C4-2B (cell line): Measurements from ENCODE around the gene ZNF609.

Experiments
- ZFX ChIP-seq: fragments of 450-650 bp; IDR thresholded peaks from 2 replicates; pipeline ENCODE4 v1.6.1; 2017
- TF ChIP-seq, protein P1 (sequence below): fragments of 450-650 bp; conservative IDR thresholded peaks from 2 replicates; pipeline ENCODE4 v1.5.1; 2017; ENCODE audit warnings: mild to moderate bottlenecking

DNA sequence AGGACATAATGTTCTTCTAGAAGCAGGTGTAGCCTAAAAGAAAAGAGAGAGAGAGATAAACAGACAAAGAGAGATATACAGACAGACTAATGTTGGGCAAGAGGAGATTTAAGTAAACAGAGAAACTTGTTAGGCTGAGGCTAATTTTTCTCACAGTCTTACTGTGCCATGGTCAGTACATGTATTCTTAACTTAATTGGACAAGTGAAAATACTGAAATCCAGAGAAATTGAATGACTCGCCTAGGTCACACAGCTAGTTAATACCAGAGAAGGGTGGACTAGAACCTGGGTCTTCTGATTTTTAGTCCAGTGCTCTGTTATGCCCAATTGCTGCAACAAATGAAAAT is 6.7 kb upstream of the ZNF609 start:
- TF ChIP-seq, protein P1, sequence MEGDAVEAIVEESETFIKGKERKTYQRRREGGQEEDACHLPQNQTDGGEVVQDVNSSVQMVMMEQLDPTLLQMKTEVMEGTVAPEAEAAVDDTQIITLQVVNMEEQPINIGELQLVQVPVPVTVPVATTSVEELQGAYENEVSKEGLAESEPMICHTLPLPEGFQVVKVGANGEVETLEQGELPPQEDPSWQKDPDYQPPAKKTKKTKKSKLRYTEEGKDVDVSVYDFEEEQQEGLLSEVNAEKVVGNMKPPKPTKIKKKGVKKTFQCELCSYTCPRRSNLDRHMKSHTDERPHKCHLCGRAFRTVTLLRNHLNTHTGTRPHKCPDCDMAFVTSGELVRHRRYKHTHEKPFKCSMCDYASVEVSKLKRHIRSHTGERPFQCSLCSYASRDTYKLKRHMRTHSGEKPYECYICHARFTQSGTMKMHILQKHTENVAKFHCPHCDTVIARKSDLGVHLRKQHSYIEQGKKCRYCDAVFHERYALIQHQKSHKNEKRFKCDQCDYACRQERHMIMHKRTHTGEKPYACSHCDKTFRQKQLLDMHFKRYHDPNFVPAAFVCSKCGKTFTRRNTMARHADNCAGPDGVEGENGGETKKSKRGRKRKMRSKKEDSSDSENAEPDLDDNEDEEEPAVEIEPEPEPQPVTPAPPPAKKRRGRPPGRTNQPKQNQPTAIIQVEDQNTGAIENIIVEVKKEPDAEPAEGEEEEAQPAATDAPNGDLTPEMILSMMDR: no peak
- TF ChIP-seq ZFX: no peak
